HEK293 (cell line): ENCODE measurements around the gene ANKRD1.

Experiments
- CTCF ChIA-PET: fragments of 350-600 bp; formaldehyde crosslinking; extraction: SDS; loops from one replicate; lab custom pipeline; 2021; ENCODE audit warnings: antibody characterized with exemption; lab: Yijun Ruan, JAX
- POLR2A ChIA-PET: fragments of 300-600 bp; formaldehyde crosslinking; extraction: SDS; loops from one replicate; lab custom pipeline; 2020; ENCODE audit warnings: antibody characterized with exemption, inconsistent platforms; lab: Yijun Ruan, JAX
- H3K27ac ChIP-seq: fragments of 200-500 bp; sonication (Bioruptor generic); 2 replicates; pipeline ENCODE4 v1.5.1; 2014; ENCODE audit warnings: low read depth, low read length, control low read depth, inconsistent platforms; ENCODE audit errors: extremely low read depth
- H3K36me3 ChIP-seq, 2 experiments: fragments of 200-500 bp in 1 of 2; sonication (Bioruptor generic) in 1 of 2; 1 replicate in 1 of 2; 2 replicates in 1 of 2; pipeline ENCODE4 v1.5.1; 2014 to 2017; ENCODE audit warnings: inconsistent platforms in 2 of 2, low read length in 2 of 2; ENCODE audit not compliant: control insufficient read depth in 2 of 2, insufficient read depth in 1 of 2
- H3K4me1 ChIP-seq: fragments of 200-500 bp; sonication (Bioruptor generic); 2 replicates; pipeline ENCODE4 v1.5.1; 2014; ENCODE audit warnings: mild to moderate bottlenecking, low read length, inconsistent platforms; ENCODE audit not compliant: control insufficient read depth, insufficient read depth
- H3K4me3 ChIP-seq: 2 replicates; pipeline ENCODE4 v1.5.1; 2011; ENCODE audit warnings: low read depth, mild to moderate bottlenecking, control low read depth, low read length, moderate library complexity
- H3K9me3 ChIP-seq: fragments of 200-500 bp; sonication (Bioruptor generic); 2 replicates; pipeline ENCODE4 v1.5.1; 2014; ENCODE audit warnings: low read depth, low read length, inconsistent platforms; ENCODE audit not compliant: control insufficient read depth, insufficient read depth
- ATF2 ChIP-seq: fragments of 450-650 bp; formaldehyde crosslinking; IDR thresholded peaks from 2 replicates; pipeline ENCODE4 v1.5.1; 2016; ENCODE audit warnings: missing biosample characterization, missing genetic modification characterization, low read depth
- KLF8 ChIP-seq: fragments of 450-650 bp; formaldehyde crosslinking; IDR thresholded peaks from 2 replicates; pipeline ENCODE4 v1.5.1; 2016; ENCODE audit warnings: missing biosample characterization, missing genetic modification characterization
- ZBTB26 ChIP-seq: fragments of 450-650 bp; formaldehyde crosslinking; optimal IDR thresholded peaks from 2 replicates; pipeline ENCODE3; 2016; ENCODE audit warnings: missing biosample characterization, mild to moderate bottlenecking, missing genetic modification characterization
- ZNF10 ChIP-seq: fragments of 450-650 bp; formaldehyde crosslinking; IDR thresholded peaks from 2 replicates; pipeline ENCODE4 v1.5.1; 2017; ENCODE audit warnings: missing biosample characterization, missing genetic modification characterization
- ZNF202 ChIP-seq: fragments of 450-650 bp; formaldehyde crosslinking; IDR thresholded peaks from 2 replicates; pipeline ENCODE4 v1.5.1; 2016; ENCODE audit warnings: missing biosample characterization, missing genetic modification characterization, borderline replicate concordance
- ZNF280C ChIP-seq: fragments of 450-650 bp; formaldehyde crosslinking; IDR thresholded peaks from 2 replicates; pipeline ENCODE4 v1.5.1; 2016; ENCODE audit warnings: missing biosample characterization, missing genetic modification characterization
- ZNF280D ChIP-seq: fragments of 450-650 bp; formaldehyde crosslinking; IDR thresholded peaks from 2 replicates; pipeline ENCODE4 v1.5.1; 2016; ENCODE audit warnings: missing biosample characterization, missing genetic modification characterization
- ZNF292 ChIP-seq: fragments of 450-650 bp; formaldehyde crosslinking; IDR thresholded peaks from 2 replicates; pipeline ENCODE4 v1.5.1; 2016; ENCODE audit warnings: low read depth, missing biosample characterization, missing genetic modification characterization, borderline replicate concordance
- ZNF362 ChIP-seq: fragments of 450-650 bp; formaldehyde crosslinking; IDR thresholded peaks from 2 replicates; pipeline ENCODE4 v1.5.1; 2016; ENCODE audit warnings: missing biosample characterization, missing genetic modification characterization
- ZNF48 ChIP-seq: fragments of 450-650 bp; formaldehyde crosslinking; IDR thresholded peaks from 2 replicates; pipeline ENCODE4 v1.5.1; 2016; ENCODE audit warnings: missing biosample characterization, missing genetic modification characterization
- ZNF501 ChIP-seq: fragments of 450-650 bp; formaldehyde crosslinking; IDR thresholded peaks from 2 replicates; pipeline ENCODE4 v1.5.1; 2016; ENCODE audit warnings: missing biosample characterization, missing genetic modification characterization
- ZNF660 ChIP-seq: fragments of 450-650 bp; IDR thresholded peaks from 2 replicates; pipeline ENCODE4 v1.5.1; 2018; ENCODE audit warnings: missing biosample characterization, mild to moderate bottlenecking, missing genetic modification characterization
- ZNF792 ChIP-seq: fragments of 450-650 bp; formaldehyde crosslinking; IDR thresholded peaks from 2 replicates; pipeline ENCODE4 v1.5.1; 2016; ENCODE audit warnings: missing biosample characterization, missing genetic modification characterization
- ZNF843 ChIP-seq: fragments of 450-650 bp; formaldehyde crosslinking; IDR thresholded peaks from 2 replicates; pipeline ENCODE4 v1.5.1; 2016; ENCODE audit warnings: missing biosample characterization, missing genetic modification characterization
- ZXDB ChIP-seq: fragments of 450-650 bp; formaldehyde crosslinking; IDR thresholded peaks from 2 replicates; pipeline ENCODE4 v1.5.1; 2016; ENCODE audit warnings: missing biosample characterization, missing genetic modification characterization

Gene ANKRD1

GRCh38 chr10:90939116-90939515 lies 18.2 kb upstream of the ANKRD1 start (continued):
- TF ChIP-seq ZNF202 (no peak), KLF8 (tag by site-specific recombination) (no peak), ZBTB26 (tag by site-specific recombination) (no peak)

- Histone ChIP-seq H3K27ac (no peak overlapping the region), H3K36me3 (no peaks in the 10 kb centered on the region), H3K4me1 (no peaks in the 10 kb centered on the region), H3K4me3 (no peak overlapping the region), H3K9me3 (no peaks in the 10 kb centered on the region)
- ChIA-PET CTCF (interaction anchor here (0.6 to 0.8 kb wide), 3 partner anchors 14 to 313 kb away, joined by 4 to 5 read pairs (median 4); no protein-coding TSS in a partner anchor), POLR2A (interaction anchor here (1.1 kb wide), 1 partner anchor 24 kb away, joined by 3 read pairs; no protein-coding TSS in a partner anchor)
- TF ChIP-seq ZNF660 (tag by site-specific recombination) (no peak), ZNF362 (tag by site-specific recombination) (no peak), ATF2 (tag by site-specific recombination) (peak; percentile 59)
Observed at GRCh38 chr10:90937645-90938258, 16.9 kb upstream of the ANKRD1 start.

GRCh38 chr10:90936276-90936659 lies 15.4 kb upstream of the ANKRD1 start:
- no peak for TF ChIP-seq KLF8 (tag by site-specific recombination)
- ChIA-PET POLR2A (interaction anchor here (1.5 kb wide), 1 partner anchor 15 kb away, joined by 4 read pairs; the partner anchor contains the start of gene ANKRD1), CTCF (interaction anchor here (1.1 kb wide), 1 partner anchor 103 kb away, joined by 3 read pairs; no protein-coding TSS in a partner anchor)
- no peak overlapping the region for H3K27ac ChIP-seq
- H3K4me3 ChIP-seq: no peak overlapping the region
- no peaks in the 10 kb centered on the region for H3K36me3 ChIP-seq
- H3K4me1 ChIP-seq: no peaks in the 10 kb centered on the region
- H3K9me3 ChIP-seq: no peaks in the 10 kb centered on the region

- CTCF ChIA-PET: interaction anchor here (0.7 kb wide), 2 partner anchors 9 to 321 kb away, joined by 3 to 4 read pairs; no protein-coding TSS in a partner anchor
- TF ChIP-seq ZNF501 (tag by site-specific recombination): no peak
- TF ChIP-seq ZNF792: no peak
- TF ChIP-seq ZNF10 (tag by site-specific recombination): no peak
- no peak for TF ChIP-seq ZNF292 (tag by site-specific recombination)
- TF ChIP-seq ZNF280D (tag by site-specific recombination): no peak
- no peak for TF ChIP-seq ZXDB (tag by site-specific recombination)
- TF ChIP-seq ZNF48 (tag by site-specific recombination): no peak
- TF ChIP-seq ZNF280C (tag by site-specific recombination): no peak
- TF ChIP-seq ZNF843 (tag by site-specific recombination): no peak
Observed at GRCh38 chr10:90935581-90936275, 14.8 kb upstream of the ANKRD1 start.

More at GRCh38 chr10:90935581-90936275, 14.8 kb upstream of the ANKRD1 start:
- Histone ChIP-seq H3K4me1 (0 out of 2 replicates have a peak, but pooled peaks cover under 1% of the 10 kb centered on the region), H3K27ac (no peak overlapping the region), H3K4me3 (no peak overlapping the region), H3K9me3 (no peaks in the 10 kb centered on the region), H3K36me3 (no peaks in the 10 kb centered on the region)
- POLR2A ChIA-PET: interaction anchor here (1.5 kb wide), 1 partner anchor 15 kb away, joined by 4 read pairs; the partner anchor contains the start of gene ANKRD1
